HEK293T (cell line): Measurements from ENCODE around the gene ARHGAP22.

Experiments
- NFRKB ChIP-seq: fragments of 450-650 bp; IDR thresholded peaks from 2 replicates; pipeline ENCODE4 v1.6.1; 2016; ENCODE audit warnings: mild to moderate bottlenecking, moderate library complexity
- SP1 ChIP-seq: fragments of 450-650 bp; IDR thresholded peaks from 2 replicates; pipeline ENCODE4 v1.6.1; 2017
- SUZ12 ChIP-seq: fragments of 450-650 bp; IDR thresholded peaks from 2 replicates; pipeline ENCODE4 v1.6.1; 2016; ENCODE audit warnings: mild to moderate bottlenecking

DNA sequence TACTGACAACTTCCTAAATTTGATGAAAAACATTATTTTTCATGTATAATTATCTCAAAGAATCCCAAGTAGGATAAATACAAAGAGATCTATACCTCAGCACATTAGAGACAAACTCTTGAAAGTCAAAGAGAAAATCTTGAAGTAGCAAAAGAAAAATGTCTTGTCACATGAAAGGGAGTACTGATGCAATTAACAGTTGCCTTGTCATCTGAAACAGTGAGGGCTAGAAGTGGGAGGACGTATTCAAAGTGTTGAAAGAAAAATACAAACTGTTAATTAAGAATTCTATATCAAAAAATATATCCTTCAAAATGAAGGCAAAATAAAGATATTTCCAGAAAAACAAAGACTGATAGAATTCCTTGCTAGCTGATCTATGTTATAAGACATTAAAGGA is 35.5 kb upstream of the ARHGAP22 start:
- TF ChIP-seq NFRKB (no peak), SP1 (no peak), SUZ12 (no peak)
